Stimulated activated naive CD8-positive, alpha-beta T cell treated with anti-CD3 and anti-CD28 coated beads, Interleukin-15, Interleukin-2, amounts not matched to agents 100 ng/mL and 50 ng/mL, for 24 hours (primary cell): ENCODE measurements around the gene TRAF4.
"Not testable (repeated sequence)": the region's sequence is repeated elsewhere in the genome, so short reads cannot be mapped to it uniquely, and the experiment has no call there.

Experiments
- H3K27ac Mint-ChIP-seq: one replicate; pipeline ENCODE4 v1.8.0; 2021; ENCODE audit warnings: mild to moderate bottlenecking, mixed read lengths
- H3K27me3 Mint-ChIP-seq: one replicate; pipeline ENCODE4 v1.8.0; 2021; ENCODE audit warnings: mixed read lengths
- H3K36me3 Mint-ChIP-seq: one replicate; pipeline ENCODE4 v1.8.0; 2021; ENCODE audit warnings: low read depth, mixed read lengths
- H3K4me1 Mint-ChIP-seq: one replicate; pipeline ENCODE4 v1.8.0; 2021; ENCODE audit warnings: low read depth, mixed read lengths
- H3K4me3 Mint-ChIP-seq: one replicate; pipeline ENCODE4 v1.8.0; 2021; ENCODE audit warnings: mild to moderate bottlenecking, mixed read lengths
- H3K9me3 Mint-ChIP-seq: one replicate; pipeline ENCODE4 v1.8.0; 2021; ENCODE audit warnings: mixed read lengths

The TRAF4 gene

DNA sequence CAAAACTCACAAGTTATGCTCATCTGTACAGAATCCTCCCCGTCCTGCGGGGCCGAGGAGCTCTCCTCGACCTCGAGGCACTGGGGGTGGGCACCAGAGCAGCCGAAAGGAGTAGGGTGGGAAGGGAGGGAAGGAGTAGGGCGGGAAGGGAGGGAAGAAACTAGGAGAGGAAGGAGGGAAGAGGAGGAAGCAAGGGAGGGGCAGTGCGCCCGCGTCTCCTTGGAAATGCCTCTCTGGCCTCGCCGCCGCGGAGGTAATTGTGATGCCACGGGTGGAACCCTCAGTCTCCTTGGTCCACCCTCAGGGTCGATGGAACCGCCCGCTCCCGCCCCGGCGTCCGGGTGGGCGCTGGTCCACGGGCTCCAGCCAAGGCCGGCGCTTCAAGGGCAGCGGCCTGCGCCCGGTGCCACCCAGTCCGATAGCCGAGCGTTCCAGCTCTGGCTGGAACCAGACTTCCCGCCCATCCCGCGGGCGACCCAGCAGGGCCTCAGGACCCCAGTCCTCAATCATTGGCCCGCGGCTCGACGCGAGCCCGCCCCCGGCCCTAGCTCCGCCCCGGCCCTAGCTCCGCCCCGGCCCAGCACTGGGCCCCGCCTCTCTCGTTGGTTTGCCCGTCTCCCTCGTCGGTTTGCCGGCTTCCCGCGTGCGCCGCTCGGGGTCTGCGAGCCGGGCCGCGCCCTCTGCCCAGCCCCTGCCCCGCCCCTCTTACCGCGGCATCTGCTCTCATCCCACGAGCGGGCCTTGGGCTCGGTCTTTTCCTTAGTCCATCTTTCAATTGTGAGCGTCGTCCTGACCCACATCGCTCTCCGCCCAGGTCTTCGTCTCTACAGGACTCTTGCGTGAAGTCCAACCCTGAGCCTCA, 32.7 kb upstream of the TRAF4 start:
- Mint-ChIP-seq H3K27ac (peak overlapping the region; percentile 91), H3K36me3 (peaks cover 8% of the 10 kb centered on the region), H3K4me3 (peak overlapping the region; percentile 86), H3K9me3 (no peaks in the 10 kb centered on the region), H3K4me1 (peaks cover 19% of the 10 kb centered on the region), H3K27me3 (peaks cover 9% of the 10 kb centered on the region)

DNA sequence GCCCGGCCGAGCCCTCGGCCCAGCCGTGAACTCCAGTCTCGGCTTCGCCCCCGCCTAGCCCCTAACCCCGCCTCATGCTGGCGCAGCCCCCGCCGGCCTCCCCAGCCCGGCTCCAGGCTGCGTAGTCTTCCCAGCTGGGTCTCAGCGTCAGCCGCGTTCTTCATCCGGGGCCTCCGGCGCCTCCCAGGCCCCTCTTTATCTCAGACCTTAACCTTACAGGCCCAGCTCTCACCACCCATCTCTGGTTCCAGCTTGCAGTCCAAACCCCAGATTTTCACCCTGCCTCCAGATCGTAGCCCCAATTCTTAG, 32.1 kb upstream of the TRAF4 start, which contains the start of gene PROCA1:
Gene PROCA1 (minus strand): TSS at position 166 of the 309 bp plus-strand sequence. CDS start 228 bp downstream, outside the sequence.
- Mint-ChIP-seq H3K27me3 (peaks cover 9% of the 10 kb centered on the region), H3K27ac (peak within 1 kb of the TSS; percentile 91), H3K4me1 (peaks cover 19% of the 10 kb centered on the region), H3K4me3 (peak within 1 kb of the TSS; percentile 86), H3K9me3 (no peaks in the 10 kb centered on the region), H3K36me3 (peaks cover 4% of the 10 kb centered on the region)

DNA sequence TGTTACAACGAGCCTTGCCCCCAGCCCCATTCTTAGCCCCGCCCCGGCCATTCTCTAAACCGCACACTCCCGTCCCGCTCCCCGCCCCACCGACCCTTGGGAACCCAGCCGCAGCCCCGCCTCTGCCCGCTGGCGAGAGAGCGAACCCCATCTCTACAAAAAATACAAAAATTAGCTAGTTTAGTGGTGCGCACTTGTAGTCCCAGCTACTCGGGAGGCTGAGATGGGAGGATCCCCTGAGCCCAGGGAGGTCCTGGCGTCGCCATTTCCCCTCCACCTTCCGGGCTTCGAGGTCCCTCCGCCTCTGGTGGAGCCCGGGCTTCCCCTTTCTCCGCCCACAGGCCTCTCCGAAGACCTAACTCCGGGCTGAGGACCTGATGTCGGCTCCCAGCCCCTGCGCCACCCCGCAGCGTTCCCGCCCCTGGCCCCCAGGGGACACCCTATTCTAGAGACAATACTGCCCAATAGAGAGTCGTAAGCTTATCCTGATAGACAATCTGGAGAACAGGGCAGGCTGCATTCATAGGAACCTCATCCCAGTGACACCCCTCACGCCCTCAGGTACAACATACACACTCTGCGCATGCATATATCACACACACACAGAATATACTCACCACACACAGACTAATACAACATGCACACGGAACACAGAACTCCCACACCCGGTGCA, 31.6 kb upstream of the TRAF4 start:
- H3K4me1 Mint-ChIP-seq: peaks cover 19% of the 10 kb centered on the region
- H3K4me3 Mint-ChIP-seq: peak overlapping the region; percentile 86
- peaks cover 4% of the 10 kb centered on the region for H3K36me3 Mint-ChIP-seq
- peak overlapping the region; percentile 91 for H3K27ac Mint-ChIP-seq
- no peaks in the 10 kb centered on the region for H3K9me3 Mint-ChIP-seq
- H3K27me3 Mint-ChIP-seq: peaks cover 9% of the 10 kb centered on the region

- Mint-ChIP-seq H3K4me3 (peak overlapping the region; percentile 86), H3K27me3 (peaks cover 9% of the 10 kb centered on the region), H3K27ac (peak overlapping the region; percentile 91), H3K4me1 (peaks cover 19% of the 10 kb centered on the region), H3K9me3 (no peaks in the 10 kb centered on the region), H3K36me3 (peaks cover 4% of the 10 kb centered on the region)
Observed at GRCh38 chr17:28712705-28713415, 31.0 kb upstream of the TRAF4 start.

DNA sequence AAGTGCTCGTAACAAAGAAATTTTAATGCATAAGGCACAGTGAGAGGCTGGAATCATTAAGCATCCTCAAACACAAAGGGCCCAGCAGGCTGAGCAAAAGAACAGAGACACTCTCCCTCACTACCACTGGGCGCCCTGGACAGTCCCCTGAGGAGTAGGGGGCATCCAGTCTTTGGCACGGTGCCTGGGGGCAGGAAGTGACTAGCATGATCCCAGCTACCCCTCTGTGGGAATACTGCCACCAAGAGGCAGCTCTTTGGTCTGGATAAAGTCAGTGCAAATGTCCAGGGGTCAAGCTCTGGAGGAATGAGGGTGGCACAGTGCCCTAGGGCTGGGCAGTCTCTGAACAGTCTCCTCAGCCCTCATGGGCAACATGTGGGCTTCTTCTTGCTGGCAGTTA, 29.5 kb upstream of the TRAF4 start:
- Mint-ChIP-seq H3K27ac (no peak overlapping the region), H3K4me3 (no peak overlapping the region), H3K27me3 (peaks cover 15% of the 10 kb centered on the region), H3K4me1 (peaks cover 31% of the 10 kb centered on the region), H3K9me3 (no peaks in the 10 kb centered on the region), H3K36me3 (no peaks in the 10 kb centered on the region)

DNA sequence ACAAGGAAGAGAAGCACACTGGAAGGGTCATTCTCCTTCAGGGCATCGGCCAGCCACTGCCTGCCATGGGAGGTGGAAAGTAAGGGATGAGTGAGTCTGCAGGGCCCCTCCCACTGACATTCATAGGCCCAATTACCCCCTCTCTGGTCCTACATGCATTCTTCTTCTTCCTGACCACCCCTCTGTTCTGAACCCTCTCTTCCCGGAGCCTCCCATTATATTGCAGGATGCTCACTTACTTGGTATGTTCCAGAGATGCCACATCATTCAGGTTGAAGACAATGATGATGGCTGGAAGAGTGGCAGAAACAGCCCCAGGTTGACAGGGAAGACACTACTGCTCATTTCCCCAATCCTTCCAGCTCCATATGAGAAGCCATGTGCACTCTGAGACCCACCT, 28.6 kb upstream of the TRAF4 start:
- Mint-ChIP-seq H3K4me1 (peaks cover 38% of the 10 kb centered on the region), H3K4me3 (no peak overlapping the region), H3K27me3 (peaks cover 15% of the 10 kb centered on the region), H3K9me3 (no peaks in the 10 kb centered on the region), H3K27ac (no peak overlapping the region), H3K36me3 (peaks cover 6% of the 10 kb centered on the region)

DNA sequence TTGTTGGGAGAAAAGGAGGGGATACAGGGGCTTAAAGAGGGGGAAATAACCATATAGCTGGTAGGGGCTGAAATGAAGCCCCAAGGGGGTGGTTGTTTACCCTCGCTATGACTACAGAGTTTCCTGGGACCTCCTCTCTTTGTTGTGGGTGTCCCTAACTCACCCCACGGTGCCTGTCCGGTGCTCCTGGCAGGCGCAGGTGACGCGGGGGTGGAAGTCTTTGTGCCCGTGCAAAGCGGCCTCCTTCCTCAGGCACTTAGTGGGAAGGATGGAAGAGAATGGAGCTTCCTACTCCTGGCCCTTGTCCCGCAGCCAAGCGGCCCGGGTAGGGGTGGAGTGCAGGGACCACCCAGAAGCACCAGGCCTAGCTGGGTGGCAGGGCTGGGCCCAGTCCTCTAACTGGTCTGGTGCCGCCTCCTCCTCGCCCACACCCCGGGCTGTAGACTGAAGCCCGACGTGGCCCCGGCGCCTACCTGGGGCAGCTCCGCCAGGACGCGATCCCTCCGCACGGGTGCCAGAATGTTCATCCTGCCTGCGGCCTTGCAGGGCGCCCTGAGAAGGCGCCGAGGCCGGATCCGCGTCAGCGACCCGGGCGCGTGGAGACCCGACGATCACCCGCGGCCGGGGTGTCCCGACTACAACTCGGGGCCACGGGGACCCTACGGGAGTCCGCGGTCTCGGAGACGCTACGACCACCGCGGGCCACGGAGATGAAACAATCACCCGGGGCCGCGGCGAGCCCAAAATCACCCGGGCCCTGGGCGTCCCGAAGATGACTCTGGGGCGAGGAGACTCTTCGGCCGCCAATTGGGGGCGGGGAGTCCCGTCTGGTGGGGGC, 26.9 kb upstream of the TRAF4 start:
- no peak overlapping the region for H3K27ac Mint-ChIP-seq
- peaks cover 42% of the 10 kb centered on the region for H3K4me1 Mint-ChIP-seq
- peaks cover 23% of the 10 kb centered on the region for H3K36me3 Mint-ChIP-seq
- H3K27me3 Mint-ChIP-seq: peaks cover 15% of the 10 kb centered on the region
- H3K9me3 Mint-ChIP-seq: no peaks in the 10 kb centered on the region
- no peak overlapping the region for H3K4me3 Mint-ChIP-seq

- Mint-ChIP-seq H3K4me3 (peak within 1 kb of the TSS; percentile 77), H3K36me3 (peaks cover 31% of the 10 kb centered on the region), H3K4me1 (peaks cover 43% of the 10 kb centered on the region), H3K27ac (peak within 1 kb of the TSS; percentile 79), H3K27me3 (peaks cover 15% of the 10 kb centered on the region), H3K9me3 (no peaks in the 10 kb centered on the region)
Observed at GRCh38 chr17:28717578-28718332, 26.1 kb upstream of the TRAF4 start, which contains the start of gene RAB34. Gene RAB34, minus strand, starts transcription at chr17:28717868. Its CDS starts 602 bp downstream, at chr17:28717266.

GRCh38 chr17:28718333-28719020, 25.3 kb upstream of the TRAF4 start:
- H3K4me1 Mint-ChIP-seq: peaks cover 49% of the 10 kb centered on the region

DNA sequence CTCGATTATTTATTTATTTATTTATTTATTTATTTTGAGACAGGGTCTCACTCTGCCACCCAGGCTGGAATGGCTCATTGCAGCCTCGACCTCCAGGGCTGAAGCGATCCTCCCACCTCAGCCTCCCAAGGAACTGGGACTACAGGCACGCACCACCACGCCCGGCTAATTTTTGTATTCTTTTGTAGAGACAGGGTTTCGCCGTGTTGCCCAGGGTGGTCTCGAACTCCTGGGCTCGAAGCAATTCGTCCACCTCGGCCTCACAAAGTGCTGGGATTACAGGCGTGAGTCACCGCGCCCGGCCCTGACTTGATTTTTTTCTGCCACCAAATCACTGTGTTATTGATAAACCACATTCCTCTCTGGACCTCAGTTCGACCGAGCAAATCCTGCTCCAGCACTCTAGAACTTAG, 24.8 kb upstream of the TRAF4 start:
- H3K27ac Mint-ChIP-seq: peak overlapping the region; percentile 100
- H3K4me1 Mint-ChIP-seq: peaks cover 55% of the 10 kb centered on the region
- H3K36me3 Mint-ChIP-seq: peaks cover 44% of the 10 kb centered on the region
- H3K9me3 Mint-ChIP-seq: no peaks in the 10 kb centered on the region
- H3K4me3 Mint-ChIP-seq: peak overlapping the region; percentile 99
- peaks cover 15% of the 10 kb centered on the region for H3K27me3 Mint-ChIP-seq

More at GRCh38 chr17:28718333-28719020, 25.3 kb upstream of the TRAF4 start:
- H3K27ac Mint-ChIP-seq: peak overlapping the region; percentile 79
- peaks cover 38% of the 10 kb centered on the region for H3K36me3 Mint-ChIP-seq
- peak overlapping the region; percentile 77 for H3K4me3 Mint-ChIP-seq
- peaks cover 15% of the 10 kb centered on the region for H3K27me3 Mint-ChIP-seq
- no peaks in the 10 kb centered on the region for H3K9me3 Mint-ChIP-seq

DNA sequence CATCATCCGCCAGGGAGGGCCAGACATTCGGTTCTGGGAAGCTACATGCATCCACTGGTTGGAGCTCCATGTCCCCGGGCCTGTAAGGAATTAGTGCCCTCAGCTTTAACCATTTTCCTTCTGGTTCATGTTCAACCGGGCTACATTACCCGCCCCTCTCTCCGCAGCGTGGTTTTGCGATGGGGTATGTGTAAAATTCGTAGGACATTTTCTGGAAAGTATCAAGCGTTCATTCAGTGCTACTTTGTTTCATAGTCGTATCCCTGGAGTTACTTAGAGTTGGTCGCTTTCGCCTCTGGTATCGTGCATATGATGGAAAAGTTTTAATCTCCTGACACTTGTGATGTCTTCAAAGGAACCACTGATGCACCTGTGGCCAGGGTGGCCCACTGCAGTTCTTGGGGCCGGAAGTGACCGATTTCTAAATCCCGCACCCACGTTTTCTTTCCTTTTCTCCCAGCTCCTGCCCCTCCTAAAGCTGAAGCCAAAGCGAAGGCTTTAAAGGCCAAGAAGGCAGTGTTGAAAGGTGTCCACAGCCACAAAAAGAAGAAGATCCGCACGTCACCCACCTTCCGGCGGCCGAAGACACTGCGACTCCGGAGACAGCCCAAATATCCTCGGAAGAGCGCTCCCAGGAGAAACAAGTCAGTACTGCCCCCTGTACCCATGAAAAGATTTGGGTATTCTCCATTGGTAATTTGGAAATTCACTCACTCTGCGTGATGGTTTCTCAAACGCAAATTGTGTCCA, 23.4 kb upstream of the TRAF4 start:
- H3K4me3 Mint-ChIP-seq: peak overlapping the region; percentile 99
- H3K27ac Mint-ChIP-seq: peak overlapping the region; percentile 100
- H3K36me3 Mint-ChIP-seq: peaks cover 58% of the 10 kb centered on the region
- H3K4me1 Mint-ChIP-seq: peaks cover 69% of the 10 kb centered on the region
- peaks cover 12% of the 10 kb centered on the region for H3K27me3 Mint-ChIP-seq
- no peaks in the 10 kb centered on the region for H3K9me3 Mint-ChIP-seq

GRCh38 chr17:28720997-28721329, 22.8 kb upstream of the TRAF4 start:
- Mint-ChIP-seq H3K4me3 (peak overlapping the region; percentile 99), H3K27ac (peak overlapping the region; percentile 100), H3K36me3 (peaks cover 59% of the 10 kb centered on the region), H3K4me1 (peaks cover 72% of the 10 kb centered on the region)
- H3K27me3 Mint-ChIP-seq, H3K9me3 Mint-ChIP-seq: not testable (repeated sequence)
